HepG2 (cell line): Measurements from ENCODE around the gene VKORC1. TPM values are rescaled to one million over a fixed set of nuclear protein-coding genes. Genes with fewer than 3 reads are reported as not detected.
A peak's percentile ranks its signal among the peaks of the same experiment; 100 is the strongest.

Source experiments
- DBP ChIP-seq: sonication (generic); formaldehyde crosslinking; IDR thresholded peaks from 2 replicates; pipeline ENCODE4 v1.4.0; 2020; ENCODE audit warnings: missing genetic modification reagents; ENCODE audit errors: not compliant biosample characterization
- KDM5B ChIP-seq: sonication (generic); formaldehyde crosslinking; IDR thresholded peaks from 2 replicates; pipeline ENCODE4 v1.4.0; 2020; ENCODE audit warnings: missing genetic modification reagents, mild to moderate bottlenecking, borderline replicate concordance
- KMT2B ChIP-seq: IDR thresholded peaks from 2 replicates; pipeline ENCODE4 v1.6.1; 2016; ENCODE audit warnings: missing genetic modification reagents, missing compliant biosample characterization
- MED1 ChIP-seq: sonication (generic); formaldehyde crosslinking; IDR thresholded peaks from 2 replicates; pipeline ENCODE4 v1.4.0; 2020; ENCODE audit warnings: missing genetic modification reagents
- MEF2D ChIP-seq: sonication (generic); formaldehyde crosslinking; IDR thresholded peaks from 2 replicates; pipeline ENCODE4 v1.5.1; 2020; ENCODE audit warnings: mild to moderate bottlenecking, missing genetic modification reagents
- MXI1 ChIP-seq: IDR thresholded peaks from 3 replicates; pipeline ENCODE4 v1.6.1; 2012; ENCODE audit warnings: low read depth, low read length, inconsistent platforms, borderline replicate concordance
- PRMT3 ChIP-seq: sonication (generic); formaldehyde crosslinking; IDR thresholded peaks from 2 replicates; pipeline ENCODE4 v1.8.1; 2022; ENCODE audit warnings: low read depth, mild to moderate bottlenecking, moderate library complexity, missing genetic modification reagents, borderline replicate concordance
- RBAK ChIP-seq: sonication (generic); formaldehyde crosslinking; IDR thresholded peaks from 2 replicates; pipeline ENCODE4 v1.5.1; 2020; ENCODE audit warnings: mild to moderate bottlenecking, missing genetic modification reagents
- REPIN1 ChIP-seq: sonication (generic); formaldehyde crosslinking; IDR thresholded peaks from 2 replicates; pipeline ENCODE4 v1.8.0; 2022; ENCODE audit warnings: missing genetic modification reagents, low read depth, mild to moderate bottlenecking, borderline replicate concordance
- RORA ChIP-seq: sonication (generic); formaldehyde crosslinking; IDR thresholded peaks from 2 replicates; pipeline ENCODE4 v1.5.0; 2020; ENCODE audit warnings: mild to moderate bottlenecking, missing genetic modification reagents, moderate library complexity
- USF2 ChIP-seq, 2 experiments: sonication (generic) in 1 of 2; formaldehyde crosslinking in 1 of 2; IDR thresholded peaks; 2 replicates each; pipeline versions ENCODE4 v1.5.1 to v1.6.1; 2011 to 2020; ENCODE audit warnings: borderline replicate concordance in 1 of 2, low read depth in 1 of 2, low read length in 1 of 2, mild to moderate bottlenecking in 1 of 2, missing genetic modification reagents in 1 of 2, moderate library complexity in 1 of 2
- ZFAT ChIP-seq: sonication (generic); formaldehyde crosslinking; conservative IDR thresholded peaks from 2 replicates; pipeline ENCODE4 v1.8.1; 2023; ENCODE audit warnings: missing genetic modification reagents, inconsistent platforms
- ZMAT3 ChIP-seq: sonication (generic); formaldehyde crosslinking; conservative IDR thresholded peaks from 2 replicates; pipeline ENCODE4 v1.7.0; 2021; ENCODE audit warnings: missing genetic modification reagents
- ZMYM3 ChIP-seq: sonication (generic); formaldehyde crosslinking; IDR thresholded peaks from 2 replicates; pipeline ENCODE4 v1.5.1; 2020; ENCODE audit warnings: mild to moderate bottlenecking, missing genetic modification reagents
- ZNF274 ChIP-seq: sonication (generic); formaldehyde crosslinking; IDR thresholded peaks from 2 replicates; pipeline ENCODE4 v1.5.1; 2020; ENCODE audit warnings: mild to moderate bottlenecking, missing genetic modification reagents
- ZNF335 ChIP-seq: sonication (generic); formaldehyde crosslinking; IDR thresholded peaks from 2 replicates; pipeline ENCODE4 v1.4.0; 2020; ENCODE audit warnings: missing genetic modification reagents
- ZNF446 ChIP-seq: sonication (generic); formaldehyde crosslinking; IDR thresholded peaks from 2 replicates; pipeline ENCODE4 v1.5.0; 2020; ENCODE audit warnings: mild to moderate bottlenecking, missing genetic modification reagents
- ZNF563 ChIP-seq: sonication (generic); formaldehyde crosslinking; IDR thresholded peaks from 2 replicates; pipeline ENCODE4 v1.8.0; 2022; ENCODE audit warnings: mild to moderate bottlenecking, moderate library complexity, missing genetic modification reagents
- ZNF646 ChIP-seq: sonication (generic); formaldehyde crosslinking; IDR thresholded peaks from 2 replicates; pipeline ENCODE4 v1.9.0; 2021; ENCODE audit warnings: mild to moderate bottlenecking, missing genetic modification reagents
- ZNF652 ChIP-seq: IDR thresholded peaks from 2 replicates; pipeline ENCODE4 v1.6.1; 2016; ENCODE audit warnings: low read depth, borderline replicate concordance
- ZNF672 ChIP-seq: sonication (generic); formaldehyde crosslinking; IDR thresholded peaks from 2 replicates; pipeline ENCODE4 v1.8.1; 2022; ENCODE audit warnings: missing genetic modification reagents
- polyA plus RNA-seq, 8 experiments: library from polyadenylated mRNA; depleted of rRNA in 3 of 8; stranded (reverse) in 7 of 8; unstranded in 1 of 8; fragments of >200 nt; fragmentation: Illumina TruSeq in 4 of 8; extraction: Trizol in 4 of 8; gene quantifications; 2 replicates each; pipeline versions ENCODE4 v1.2.1 to v1.2.3, GENCODE V29; 2011 to 2016; ENCODE audit warnings: low read depth in 4 of 8, missing spikeins in 1 of 8, mixed read lengths in 1 of 8; ENCODE audit not compliant: insufficient read depth in 1 of 8
- total RNA-seq, 5 experiments: library from RNA; depleted of rRNA; stranded (reverse); fragments of >200 nt; fragmentation: Illumina TruSeq; extraction: Trizol; gene quantifications; 2 replicates each; pipeline ENCODE4 v1.2.3, GENCODE V29; 2016; ENCODE audit warnings: low read depth in 1 of 5

Gene VKORC1
- total and polyA plus RNA-seq, 2 of the 13 experiments (the other 11 are each of a cell fraction or from before 2014, with no cell fraction given), result 141 to 615 TPM

GRCh38 chr16:31105677-31106213, 11.1 kb upstream of the VKORC1 start (continued):
- TF ChIP-seq DBP, result peak; percentile 91
- TF ChIP-seq ZNF563, result peak; percentile 97
- peak; percentile 63; the same call in 1 of the 2 replicates for TF ChIP-seq USF2 (IDR thresholded peaks at IDR 0.05; ENCODE audit: low read depth, low read length)
- TF ChIP-seq USF2 (CRISPR knock-in tag; IDR thresholded peaks at IDR 0.05; ENCODE audit: borderline replicate concordance), result peak; percentile 64
- peak; percentile 67; the same call in 1 of the 2 replicates for TF ChIP-seq ZFAT (CRISPR knock-in tag)
- peak; percentile 98 for TF ChIP-seq ZNF274 (CRISPR knock-in tag)
- peak; percentile 98 for TF ChIP-seq MED1
- TF ChIP-seq RORA (CRISPR knock-in tag), result no peak
- TF ChIP-seq ZMYM3 (CRISPR knock-in tag), result peak; percentile 96
- TF ChIP-seq ZNF446 (CRISPR knock-in tag), result peak; percentile 86
- TF ChIP-seq REPIN1 (CRISPR knock-in tag), result peak; percentile 93
- TF ChIP-seq ZNF652, result peak; percentile 71; the same call in 1 of the 2 replicates
- TF ChIP-seq RBAK, result peak; percentile 65; the same call in 1 of the 2 replicates
- TF ChIP-seq KDM5B, result peak; percentile 98
- no peak; the same call in 1 of the 2 replicates for TF ChIP-seq ZNF672 (CRISPR knock-in tag)
- TF ChIP-seq KMT2B (CRISPR knock-in tag), result peak; percentile 78
- TF ChIP-seq ZNF335 (CRISPR knock-in tag), result 0 out of 2 replicates have a peak, but pooled peaks have one; percentile 78
- TF ChIP-seq ZNF646 (CRISPR knock-in tag), result no peak
- peak; percentile 94 for TF ChIP-seq MEF2D (CRISPR knock-in tag)
- TF ChIP-seq PRMT3, result peak; percentile 74; the same call in 1 of the 2 replicates
- peak; percentile 99 for TF ChIP-seq ZMAT3 (CRISPR knock-in tag)
- TF ChIP-seq MXI1, result peak; percentile 93
